Osteoblast (primary cell): ENCODE results near the gene RPS6KA2. TPM values are rescaled to one million over a fixed set of nuclear protein-coding genes. Genes with fewer than 3 reads are reported as not detected.

Experiments used
- DNase-seq: peaks from one replicate; pipeline ENCODE4 v3.0.0; 2011; ENCODE audit warnings: low spot score, mixed read lengths; ENCODE audit not compliant: insufficient read length; ENCODE audit errors: missing footprints
- H2AFZ ChIP-seq: 2 replicates; pipeline ENCODE4 v1.6.0; 2011; ENCODE audit warnings: mild to moderate bottlenecking, low read length
- H3K27ac ChIP-seq: 2 replicates; pipeline ENCODE4 v1.5.1; 2011; ENCODE audit warnings: mild to moderate bottlenecking, low read depth, low read length, moderate library complexity
- H3K27me3 ChIP-seq: 2 replicates; pipeline ENCODE4 v1.6.0; 2012; ENCODE audit warnings: mild to moderate bottlenecking, control low read depth, inconsistent platforms, low read length, moderate library complexity; ENCODE audit not compliant: insufficient read depth
- H3K36me3 ChIP-seq: 2 replicates; pipeline ENCODE4 v1.5.1; 2011; ENCODE audit warnings: mild to moderate bottlenecking, low read length, control low read depth, moderate library complexity; ENCODE audit not compliant: insufficient read depth
- H3K4me1 ChIP-seq: 2 replicates; pipeline ENCODE4 v1.5.1; 2011; ENCODE audit warnings: mild to moderate bottlenecking, low read length, control low read depth, moderate library complexity; ENCODE audit not compliant: insufficient read depth
- H3K4me2 ChIP-seq: 2 replicates; pipeline ENCODE4 v1.6.0; 2011; ENCODE audit warnings: mild to moderate bottlenecking, low read length; ENCODE audit not compliant: insufficient read depth
- H3K4me3 ChIP-seq: fragments of 200-600 bp; sonication (generic); 3 replicates; pipeline ENCODE4 v1.5.1; 2012; ENCODE audit warnings: mild to moderate bottlenecking, low read length, inconsistent platforms; ENCODE audit not compliant: insufficient read depth
- H3K79me2 ChIP-seq: 2 replicates; pipeline ENCODE4 v1.6.0; 2012; ENCODE audit warnings: mild to moderate bottlenecking, low read length, control low read depth, inconsistent platforms; ENCODE audit not compliant: insufficient read depth
- H3K9me3 ChIP-seq: 2 replicates; pipeline ENCODE4 v1.5.1; 2011; ENCODE audit warnings: low read depth, low read length, control low read depth
- H4K20me1 ChIP-seq: 2 replicates; pipeline ENCODE4 v1.6.0; 2012; ENCODE audit warnings: mild to moderate bottlenecking, low read length, control low read depth; ENCODE audit not compliant: insufficient read depth
- total RNA-seq: library from RNA; depleted of rRNA; stranded (reverse); fragments of >200 nt; gene quantifications from 2 replicates; pipeline ENCODE4 v1.2.3, GENCODE V29; 2012
- TF ChIP-seq, protein P1 (sequence below): IDR thresholded peaks from 2 replicates; pipeline ENCODE4 v1.5.1; 2011; ENCODE audit warnings: mild to moderate bottlenecking, low read depth, low read length, moderate library complexity; ENCODE audit errors: extremely low read depth

The RPS6KA2 gene
- total RNA-seq, 1 donor, result 113 TPM

DNA sequence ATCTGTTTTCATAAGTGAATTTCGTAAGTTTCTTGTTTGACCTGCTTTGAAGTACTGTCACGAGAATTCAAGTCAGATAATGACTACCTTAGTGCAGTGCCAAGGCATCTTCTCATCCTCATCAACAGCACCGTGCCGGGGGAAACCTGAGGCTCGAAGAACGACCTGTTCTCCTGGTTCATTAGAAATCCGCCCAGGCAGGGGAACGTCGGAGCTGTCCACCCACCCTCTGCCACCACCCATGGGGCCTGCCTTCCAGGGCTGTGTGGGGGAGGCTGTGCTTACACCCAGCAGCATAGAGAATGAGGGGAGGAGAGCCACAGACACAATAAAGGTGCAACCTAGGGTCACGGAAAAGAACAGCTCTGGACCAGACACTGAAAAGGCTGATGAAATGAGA lies 142.2 kb downstream of the RPS6KA2 start:
- peaks cover 30% of the 10 kb centered on the region for H3K36me3 ChIP-seq

DNA sequence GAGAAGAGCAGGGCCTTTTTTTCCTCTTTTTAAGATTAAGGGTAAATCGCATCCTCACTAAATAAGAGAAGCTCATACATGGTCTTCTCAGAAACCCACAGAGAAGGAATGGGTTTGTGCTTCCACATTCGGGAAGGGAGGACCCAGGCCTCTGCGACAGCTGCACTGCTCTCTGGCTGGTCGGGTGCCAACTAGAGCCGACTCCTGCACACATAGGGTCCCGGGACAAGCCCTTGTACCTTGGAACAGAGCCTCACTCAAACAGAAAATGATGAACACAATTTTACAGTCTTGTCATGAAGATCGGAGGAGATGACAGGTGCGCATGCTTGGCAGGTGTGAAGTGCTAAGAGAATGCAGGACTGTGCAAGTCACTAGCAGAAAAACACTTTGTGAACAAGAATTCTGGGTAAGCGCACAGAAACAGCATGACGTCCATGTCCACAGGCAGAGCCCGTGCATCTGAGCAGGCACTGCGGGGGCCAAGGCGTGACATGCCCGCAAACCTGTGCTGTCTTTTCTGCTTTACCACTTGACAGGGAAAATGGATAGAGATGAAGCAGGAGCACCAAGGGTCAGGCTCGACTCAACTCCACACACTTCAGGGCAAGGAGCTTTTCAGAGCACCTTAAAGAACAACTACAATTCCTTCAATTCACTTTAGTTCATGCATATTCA lies 143.3 kb downstream of the RPS6KA2 start:
- TF ChIP-seq, protein P1, sequence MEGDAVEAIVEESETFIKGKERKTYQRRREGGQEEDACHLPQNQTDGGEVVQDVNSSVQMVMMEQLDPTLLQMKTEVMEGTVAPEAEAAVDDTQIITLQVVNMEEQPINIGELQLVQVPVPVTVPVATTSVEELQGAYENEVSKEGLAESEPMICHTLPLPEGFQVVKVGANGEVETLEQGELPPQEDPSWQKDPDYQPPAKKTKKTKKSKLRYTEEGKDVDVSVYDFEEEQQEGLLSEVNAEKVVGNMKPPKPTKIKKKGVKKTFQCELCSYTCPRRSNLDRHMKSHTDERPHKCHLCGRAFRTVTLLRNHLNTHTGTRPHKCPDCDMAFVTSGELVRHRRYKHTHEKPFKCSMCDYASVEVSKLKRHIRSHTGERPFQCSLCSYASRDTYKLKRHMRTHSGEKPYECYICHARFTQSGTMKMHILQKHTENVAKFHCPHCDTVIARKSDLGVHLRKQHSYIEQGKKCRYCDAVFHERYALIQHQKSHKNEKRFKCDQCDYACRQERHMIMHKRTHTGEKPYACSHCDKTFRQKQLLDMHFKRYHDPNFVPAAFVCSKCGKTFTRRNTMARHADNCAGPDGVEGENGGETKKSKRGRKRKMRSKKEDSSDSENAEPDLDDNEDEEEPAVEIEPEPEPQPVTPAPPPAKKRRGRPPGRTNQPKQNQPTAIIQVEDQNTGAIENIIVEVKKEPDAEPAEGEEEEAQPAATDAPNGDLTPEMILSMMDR, result no peak

More for the DNA sequence above, 142.2 kb downstream of the RPS6KA2 start:
- no peak overlapping the region for H2AFZ ChIP-seq
- TF ChIP-seq, protein P1, result no peak
- H3K27me3 ChIP-seq, result no peaks in the 10 kb centered on the region
- DNase-seq, result peak; percentile 47
- no peak overlapping the region for H3K4me2 ChIP-seq
- H3K4me1 ChIP-seq, result no peaks in the 10 kb centered on the region
- no peaks in the 10 kb centered on the region for H3K79me2 ChIP-seq
- no peaks in the 10 kb centered on the region for H4K20me1 ChIP-seq
- no peak overlapping the region for H3K4me3 ChIP-seq
- H3K9me3 ChIP-seq, result no peaks in the 10 kb centered on the region
- H3K27ac ChIP-seq, result no peak overlapping the region

DNA sequence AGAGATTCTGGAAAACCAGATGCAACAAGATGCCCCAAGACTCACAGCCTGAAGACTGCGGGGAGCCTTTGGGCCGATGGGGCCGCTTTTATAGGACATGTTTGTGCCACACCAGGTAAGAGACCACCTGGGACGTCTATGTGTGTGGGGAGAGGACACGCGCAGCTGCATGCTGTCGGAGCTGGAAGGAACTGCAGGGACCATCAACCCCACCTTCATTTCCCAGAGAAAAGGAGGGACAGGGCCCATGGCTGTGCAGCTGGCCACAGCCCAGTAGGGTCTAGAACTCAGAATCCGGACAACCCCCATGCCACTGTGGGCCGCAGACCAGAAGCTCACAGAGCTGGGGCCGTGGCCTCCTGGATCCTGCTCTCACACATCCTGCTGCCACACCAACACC lies 144.0 kb downstream of the RPS6KA2 start:
- H3K27ac ChIP-seq, result no peak overlapping the region
- H2AFZ ChIP-seq, result no peak overlapping the region
- no peak overlapping the region for H3K4me2 ChIP-seq
- no peaks in the 10 kb centered on the region for H4K20me1 ChIP-seq
- TF ChIP-seq, protein P1, result no peak
- H3K4me1 ChIP-seq, result no peaks in the 10 kb centered on the region
- no peaks in the 10 kb centered on the region for H3K9me3 ChIP-seq
- H3K4me3 ChIP-seq, result no peak overlapping the region
- no peaks in the 10 kb centered on the region for H3K27me3 ChIP-seq
- peak; percentile 3 for DNase-seq
- H3K36me3 ChIP-seq, result peaks cover 38% of the 10 kb centered on the region
- H3K79me2 ChIP-seq, result no peaks in the 10 kb centered on the region

More for the DNA sequence above, 143.3 kb downstream of the RPS6KA2 start:
- Histone ChIP-seq H3K9me3 (no peaks in the 10 kb centered on the region), H3K27ac (no peak overlapping the region), H3K27me3 (no peaks in the 10 kb centered on the region), H3K79me2 (no peaks in the 10 kb centered on the region), H3K4me1 (no peaks in the 10 kb centered on the region), H3K4me2 (no peak overlapping the region), H3K4me3 (no peak overlapping the region), H2AFZ (no peak overlapping the region), H4K20me1 (no peaks in the 10 kb centered on the region), H3K36me3 (peaks cover 38% of the 10 kb centered on the region)
- DNase-seq, result peak; percentile 86

DNA sequence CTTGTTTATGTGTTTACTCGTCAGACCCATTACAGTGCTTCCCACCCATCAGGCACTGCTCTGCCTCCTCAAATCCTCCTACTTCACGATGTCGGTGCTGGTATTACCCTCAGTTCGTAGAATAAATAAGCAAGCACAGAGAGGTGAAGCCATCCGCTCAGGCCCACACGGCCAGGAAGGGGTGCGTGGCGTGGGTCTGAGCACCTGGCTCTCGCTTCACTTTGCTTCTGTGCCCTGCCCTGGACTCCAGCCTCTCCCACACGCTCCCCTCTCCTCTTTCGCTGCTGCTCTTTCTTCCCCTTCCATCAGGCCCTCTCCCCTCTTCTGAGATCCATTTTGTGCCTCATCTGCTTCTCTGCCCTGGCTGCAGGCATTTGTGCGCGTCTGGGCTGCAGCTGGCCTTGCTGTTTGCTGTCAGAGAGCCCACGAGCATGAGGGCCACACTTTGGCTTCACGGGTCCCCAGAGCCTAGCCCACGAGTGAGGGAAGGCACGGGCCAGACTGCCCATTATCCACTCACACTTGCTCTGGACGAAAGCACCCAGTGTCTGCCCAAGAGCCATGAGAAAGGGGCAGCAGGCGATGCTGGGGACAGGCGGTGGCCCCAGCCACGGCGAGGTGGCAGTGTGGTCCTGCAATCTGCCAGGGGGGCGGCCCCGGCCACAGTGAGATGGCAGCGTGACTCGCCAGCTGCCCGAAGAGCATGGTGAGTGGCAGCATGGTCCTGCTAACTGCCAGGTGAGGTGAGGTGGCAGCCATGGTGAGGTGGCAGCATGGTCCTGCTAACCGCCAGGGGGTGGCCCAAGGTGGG lies 148.1 kb downstream of the RPS6KA2 start:
- no peaks in the 10 kb centered on the region for H3K79me2 ChIP-seq
- H3K27me3 ChIP-seq, result no peaks in the 10 kb centered on the region
- DNase-seq, result peak; percentile 34
- H3K9me3 ChIP-seq, result no peaks in the 10 kb centered on the region
- H3K4me2 ChIP-seq, result no peak overlapping the region
- H4K20me1 ChIP-seq, result no peaks in the 10 kb centered on the region
- no peak overlapping the region for H3K27ac ChIP-seq
- TF ChIP-seq, protein P1, result no peak
- H3K4me3 ChIP-seq, result no peak overlapping the region
- H3K4me1 ChIP-seq, result no peaks in the 10 kb centered on the region
- H2AFZ ChIP-seq, result no peak overlapping the region
- peaks cover 26% of the 10 kb centered on the region for H3K36me3 ChIP-seq
